Measurements from ENCODE around the gene DHRS7. TPM values are rescaled to one million over a fixed set of nuclear protein-coding genes. Genes with fewer than 3 reads are reported as not detected.
A peak's percentile ranks its signal among the peaks of the same experiment; 100 is the strongest.

Gene DHRS7
- total and polyA plus RNA-seq, 7 donors: 239 to 743 (median 492) TPM

DNA sequence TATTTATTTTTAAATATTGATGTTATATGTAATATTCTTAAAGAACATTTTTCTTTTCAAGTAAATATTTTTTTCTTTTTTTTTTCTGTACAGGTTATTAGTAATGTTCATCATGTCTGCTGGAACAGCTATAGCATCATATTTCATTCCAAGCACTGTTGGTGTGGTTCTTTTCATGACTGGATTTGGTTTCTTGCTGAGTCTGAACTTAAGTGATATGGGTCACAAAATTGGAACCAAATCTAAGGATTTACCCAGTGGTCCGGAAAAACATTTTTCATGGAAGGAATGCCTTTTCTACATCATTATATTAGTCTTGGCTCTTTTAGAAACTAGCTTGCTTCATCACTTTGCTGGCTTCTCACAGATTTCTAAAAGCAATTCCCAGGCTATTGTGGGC is 50.3 kb downstream of the DHRS7 start:
- H3K36me3 ChIP-seq (ENCODE audit: insufficient read depth in 1 of 2, low read depth in 1 of 2): peaks cover 6 to 50% of the 10 kb centered on the region in 2 donors
- H3K27me3 ChIP-seq (ENCODE audit: insufficient read depth in 3 of 3, low read length in 2 of 3): no peaks in the 10 kb centered on the region
- no peaks in the 10 kb centered on the region for H3K9me3 ChIP-seq
- 0 to 26% (median 13%) methylated on average over 1 of the region's 1 CpG for WGBS, 3 donors
- H3K4me3 ChIP-seq: no peak overlapping the region
- intact Hi-C loops (cut with DNase I): no loop called here
- ATAC-seq: peak in 2 of 4 donors; percentile 42 to 59
- TF ChIP-seq, protein P1, sequence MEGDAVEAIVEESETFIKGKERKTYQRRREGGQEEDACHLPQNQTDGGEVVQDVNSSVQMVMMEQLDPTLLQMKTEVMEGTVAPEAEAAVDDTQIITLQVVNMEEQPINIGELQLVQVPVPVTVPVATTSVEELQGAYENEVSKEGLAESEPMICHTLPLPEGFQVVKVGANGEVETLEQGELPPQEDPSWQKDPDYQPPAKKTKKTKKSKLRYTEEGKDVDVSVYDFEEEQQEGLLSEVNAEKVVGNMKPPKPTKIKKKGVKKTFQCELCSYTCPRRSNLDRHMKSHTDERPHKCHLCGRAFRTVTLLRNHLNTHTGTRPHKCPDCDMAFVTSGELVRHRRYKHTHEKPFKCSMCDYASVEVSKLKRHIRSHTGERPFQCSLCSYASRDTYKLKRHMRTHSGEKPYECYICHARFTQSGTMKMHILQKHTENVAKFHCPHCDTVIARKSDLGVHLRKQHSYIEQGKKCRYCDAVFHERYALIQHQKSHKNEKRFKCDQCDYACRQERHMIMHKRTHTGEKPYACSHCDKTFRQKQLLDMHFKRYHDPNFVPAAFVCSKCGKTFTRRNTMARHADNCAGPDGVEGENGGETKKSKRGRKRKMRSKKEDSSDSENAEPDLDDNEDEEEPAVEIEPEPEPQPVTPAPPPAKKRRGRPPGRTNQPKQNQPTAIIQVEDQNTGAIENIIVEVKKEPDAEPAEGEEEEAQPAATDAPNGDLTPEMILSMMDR (IDR thresholded peaks at IDR 0.05): no peak
- H3K27ac ChIP-seq: no peak overlapping the region
- DNase-seq: no peak
- peaks cover 2% of the 10 kb centered on the region for H3K4me1 ChIP-seq

DNA sequence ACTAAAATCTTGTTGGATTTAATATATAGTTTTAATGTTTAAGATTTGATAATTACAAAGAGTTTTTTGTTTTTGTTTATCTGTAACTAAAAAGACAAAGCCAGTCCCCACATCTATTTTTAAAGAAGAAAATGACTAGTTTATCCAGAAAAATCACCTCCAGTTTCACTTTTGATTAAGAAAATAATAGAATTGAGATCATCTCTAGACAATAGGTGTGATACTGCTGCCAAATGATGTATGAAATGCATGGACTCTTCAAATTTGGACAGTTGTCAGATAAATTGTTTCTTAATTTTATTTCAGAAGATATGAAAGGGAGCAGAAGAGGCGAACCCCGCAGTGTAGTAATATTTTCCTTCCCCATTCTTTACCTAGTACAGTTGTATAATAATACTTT is 53.5 kb downstream of the DHRS7 start:
- DNase-seq (no peak), ATAC-seq (no peak)
- TF ChIP-seq, protein P1 (IDR thresholded peaks at IDR 0.05): no peak
- Histone ChIP-seq H3K4me3 (no peak overlapping the region), H3K9me3 (no peaks in the 10 kb centered on the region), H3K4me1 (peaks cover 8% of the 10 kb centered on the region), H3K27ac (no peak overlapping the region), H3K36me3 (ENCODE audit: insufficient read depth in 1 of 2, low read depth in 1 of 2) (peaks cover 4 to 29% of the 10 kb centered on the region in 2 donors), H3K27me3 (ENCODE audit: insufficient read depth in 3 of 3, low read length in 2 of 3) (no peaks in the 10 kb centered on the region)
- intact Hi-C loops (cut with DNase I): no loop called here
- WGBS, 3 donors: 85 to 93% (median 92%) methylated on average over 2 of the region's 2 CpGs

DNA sequence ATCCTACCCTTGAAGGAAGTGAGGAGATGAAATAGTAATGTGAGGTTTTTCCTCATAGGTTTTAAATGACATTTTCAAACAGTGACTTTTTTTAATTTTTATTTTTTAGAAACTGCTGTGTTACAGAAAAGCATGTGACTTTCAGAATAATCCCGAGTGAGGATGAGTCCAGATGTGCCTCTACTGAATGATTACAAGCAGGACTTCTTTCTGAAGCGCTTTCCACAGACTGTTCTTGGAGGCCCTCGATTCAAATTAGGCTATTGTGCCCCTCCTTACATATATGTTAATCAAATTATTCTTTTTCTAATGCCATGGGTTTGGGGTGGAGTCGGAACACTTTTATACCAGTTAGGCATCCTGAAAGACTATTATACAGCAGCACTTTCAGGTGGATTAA is 57.7 kb downstream of the DHRS7 start:
- H3K27ac ChIP-seq: peak overlapping the region; percentile 78
- no peak overlapping the region for H3K4me3 ChIP-seq
- WGBS, 3 donors: 77 to 83% (median 79%) methylated on average over 4 of the region's 4 CpGs
- H3K27me3 ChIP-seq (ENCODE audit: insufficient read depth in 3 of 3, low read length in 2 of 3): no peaks in the 10 kb centered on the region
- peaks cover 4 to 11% of the 10 kb centered on the region in 2 donors for H3K36me3 ChIP-seq (ENCODE audit: insufficient read depth in 1 of 2, low read depth in 1 of 2)
- TF ChIP-seq, protein P1 (IDR thresholded peaks at IDR 0.05): no peak
- DNase-seq: no peak
- H3K9me3 ChIP-seq: no peaks in the 10 kb centered on the region
- H3K4me1 ChIP-seq: peaks cover 34% of the 10 kb centered on the region
- ATAC-seq: no peak
- intact Hi-C loops (cut with DNase I): loop anchor here (5.0 kb wide), 2 partner anchors 35 to 40 kb away; no protein-coding TSS in a partner anchor

DNA sequence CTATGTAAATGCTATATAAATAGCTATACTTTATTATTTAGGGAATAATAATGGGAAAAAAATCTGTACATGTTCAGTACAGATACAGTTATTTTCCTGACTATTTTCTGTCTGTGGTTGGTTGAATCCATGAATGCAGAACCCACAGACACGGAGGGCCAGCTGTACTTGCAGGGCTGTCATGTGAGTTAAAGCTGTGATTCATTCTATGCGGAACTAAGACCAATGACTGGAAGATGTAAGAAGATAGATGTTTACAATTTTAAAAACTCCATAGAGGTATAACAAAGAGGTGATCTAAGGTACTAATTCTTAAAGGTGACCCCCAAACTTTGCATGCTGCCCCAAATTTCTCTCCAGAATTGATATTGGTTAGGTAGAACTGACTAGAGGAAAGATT is 58.9 kb downstream of the DHRS7 start:
- H3K9me3 ChIP-seq: no peaks in the 10 kb centered on the region
- H3K27ac ChIP-seq: peak overlapping the region; percentile 78
- intact Hi-C loops (cut with DNase I): loop anchor here (5.0 kb wide), 2 partner anchors 36 to 41 kb away; no protein-coding TSS in a partner anchor
- no peak overlapping the region for H3K4me3 ChIP-seq
- TF ChIP-seq, protein P1 (IDR thresholded peaks at IDR 0.05): no peak
- H3K4me1 ChIP-seq: peaks cover 45% of the 10 kb centered on the region
- ATAC-seq: peak; percentile 74 to 88 (median 84)
- DNase-seq: no peak
- WGBS, 3 donors: 26 to 36% (median 27%) methylated on average over 2 of the region's 2 CpGs
- H3K36me3 ChIP-seq (ENCODE audit: insufficient read depth in 1 of 2, low read depth in 1 of 2): peaks cover 4 to 11% of the 10 kb centered on the region in 2 donors
- no peaks in the 10 kb centered on the region for H3K27me3 ChIP-seq (ENCODE audit: insufficient read depth in 3 of 3, low read length in 2 of 3)

DNA sequence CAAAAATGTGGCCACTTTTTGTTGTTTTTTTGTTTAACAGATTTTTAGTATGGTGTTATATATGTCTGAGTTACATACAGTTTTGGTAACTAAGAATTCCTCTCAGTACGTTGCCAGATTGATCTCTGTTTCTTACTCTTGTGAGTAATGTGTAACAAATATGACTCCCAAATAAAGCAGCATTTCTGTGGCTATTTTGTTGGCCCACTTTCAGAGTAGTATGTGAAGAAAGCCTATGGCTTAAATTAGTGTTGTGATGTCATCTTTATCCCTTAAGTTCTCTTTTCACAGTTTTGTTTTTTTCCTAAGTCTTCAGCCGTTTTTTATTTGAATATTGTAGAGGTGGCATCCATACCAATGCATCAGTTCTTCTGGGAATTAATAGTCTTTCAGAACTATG is 62.8 kb downstream of the DHRS7 start:
- Histone ChIP-seq H3K27ac (peak overlapping the region; percentile 65), H3K27me3 (ENCODE audit: insufficient read depth in 3 of 3, low read length in 2 of 3) (no peaks in the 10 kb centered on the region), H3K4me1 (peaks cover 53% of the 10 kb centered on the region), H3K36me3 (ENCODE audit: insufficient read depth in 1 of 2, low read depth in 1 of 2) (peaks cover 0 to 3% of the 10 kb centered on the region in 2 donors), H3K4me3 (peak overlapping the region; percentile 9), H3K9me3 (no peaks in the 10 kb centered on the region)
- intact Hi-C loops (cut with DNase I): no loop called here
- TF ChIP-seq, protein P1 (IDR thresholded peaks at IDR 0.05): no peak
- no peak for DNase-seq
- peak; percentile 42 to 47 (median 44) for ATAC-seq
- WGBS, 3 donors: 14 to 24% (median 21%) methylated on average over 2 of the region's 2 CpGs
